Measurements from ENCODE around the gene RDH14.
A peak's percentile ranks its signal among the peaks of the same experiment; 100 is the strongest.

Gene RDH14

GRCh38 chr2:18545384-18545783, 15.1 kb downstream of the RDH14 start:
- peak; percentile 33 for DNase-seq (ENCODE audit: low read depth)
- no peak overlapping the region for H3K4me3 ChIP-seq (replicated peaks; ENCODE audit: low read depth, low read length)
- TF ChIP-seq CTCF (IDR thresholded peaks at IDR 0.05; ENCODE audit: low read length, missing control alignments) = no peak

- TF ChIP-seq CTCF (IDR thresholded peaks at IDR 0.05; ENCODE audit: low read length, missing control alignments) = no peak
- no peak overlapping the region for H3K4me3 ChIP-seq (replicated peaks; ENCODE audit: low read depth, low read length)
- no peak for DNase-seq (ENCODE audit: low read depth)
Observed at GRCh38 chr2:18544171-18544570, 16.3 kb downstream of the RDH14 start.

GRCh38 chr2:18540872-18541271, 19.6 kb downstream of the RDH14 start:
- no peak for TF ChIP-seq CTCF (IDR thresholded peaks at IDR 0.05; ENCODE audit: low read length, missing control alignments)
- no peak overlapping the region for H3K4me3 ChIP-seq (replicated peaks; ENCODE audit: low read depth, low read length)
- DNase-seq (ENCODE audit: low read depth) = no peak

GRCh38 chr2:18536697-18537096, 23.8 kb downstream of the RDH14 start:
- DNase-seq (ENCODE audit: low read depth) = no peak
- H3K4me3 ChIP-seq (replicated peaks; ENCODE audit: low read depth, low read length) = no peak overlapping the region
- TF ChIP-seq CTCF (IDR thresholded peaks at IDR 0.05; ENCODE audit: low read length, missing control alignments) = no peak

GRCh38 chr2:18536100-18536499, 24.4 kb downstream of the RDH14 start:
- TF ChIP-seq CTCF (IDR thresholded peaks at IDR 0.05; ENCODE audit: low read length, missing control alignments) = no peak
- H3K4me3 ChIP-seq (replicated peaks; ENCODE audit: low read depth, low read length) = no peak overlapping the region
- DNase-seq (ENCODE audit: low read depth) = no peak

GRCh38 chr2:18531194-18531593, 29.3 kb downstream of the RDH14 start:
- DNase-seq (ENCODE audit: low read depth) = no peak
- TF ChIP-seq CTCF (IDR thresholded peaks at IDR 0.05; ENCODE audit: low read length, missing control alignments) = no peak
- no peak overlapping the region for H3K4me3 ChIP-seq (replicated peaks; ENCODE audit: low read depth, low read length)

GRCh38 chr2:18527822-18528221, 32.6 kb downstream of the RDH14 start:
- H3K4me3 ChIP-seq (replicated peaks; ENCODE audit: low read depth, low read length) = no peak overlapping the region
- DNase-seq (ENCODE audit: low read depth) = no peak
- TF ChIP-seq CTCF (IDR thresholded peaks at IDR 0.05; ENCODE audit: low read length, missing control alignments) = no peak

All from fibroblast of pulmonary artery (primary cell).